ENCODE measurements around the gene RAB31. TPM values are rescaled to one million over a fixed set of nuclear protein-coding genes. Genes with fewer than 3 reads are reported as not detected.
A peak's percentile ranks its signal among the peaks of the same experiment; 100 is the strongest.

Gene RAB31
- total and polyA plus RNA-seq, 2 of the 13 experiments (the other 11 are each of a cell fraction or from before 2014, with no cell fraction given), result 1.1 to 1.7 TPM

DNA sequence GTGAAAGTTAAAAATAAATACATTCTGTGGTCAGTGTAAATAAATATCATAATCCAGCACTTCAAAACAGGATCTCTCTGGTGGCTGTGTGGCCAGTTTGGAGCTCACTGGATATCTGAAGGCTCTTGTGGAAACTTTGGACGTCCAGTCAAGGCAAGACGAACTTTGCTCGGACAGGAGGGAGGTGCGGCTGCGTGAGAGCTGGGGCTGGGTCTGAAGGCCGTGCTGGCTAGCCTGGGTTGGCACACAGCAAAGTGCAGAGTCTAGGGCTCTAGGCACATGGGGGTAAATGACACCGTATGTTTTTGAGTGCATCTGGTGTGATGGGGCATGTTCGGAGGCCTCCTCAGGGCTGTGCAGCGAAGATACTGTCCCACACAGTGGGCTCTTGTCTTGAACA, 98.8 kb downstream of the RAB31 start (continued):
- TF ChIP-seq, protein P1, sequence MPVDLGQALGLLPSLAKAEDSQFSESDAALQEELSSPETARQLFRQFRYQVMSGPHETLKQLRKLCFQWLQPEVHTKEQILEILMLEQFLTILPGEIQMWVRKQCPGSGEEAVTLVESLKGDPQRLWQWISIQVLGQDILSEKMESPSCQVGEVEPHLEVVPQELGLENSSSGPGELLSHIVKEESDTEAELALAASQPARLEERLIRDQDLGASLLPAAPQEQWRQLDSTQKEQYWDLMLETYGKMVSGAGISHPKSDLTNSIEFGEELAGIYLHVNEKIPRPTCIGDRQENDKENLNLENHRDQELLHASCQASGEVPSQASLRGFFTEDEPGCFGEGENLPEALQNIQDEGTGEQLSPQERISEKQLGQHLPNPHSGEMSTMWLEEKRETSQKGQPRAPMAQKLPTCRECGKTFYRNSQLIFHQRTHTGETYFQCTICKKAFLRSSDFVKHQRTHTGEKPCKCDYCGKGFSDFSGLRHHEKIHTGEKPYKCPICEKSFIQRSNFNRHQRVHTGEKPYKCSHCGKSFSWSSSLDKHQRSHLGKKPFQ (CRISPR knock-in tag; IDR thresholded peaks at IDR 0.05; ENCODE audit: insufficient replicate concordance), result no peak
- TF ChIP-seq ZNF557 (CRISPR knock-in tag; IDR thresholded peaks at IDR 0.05) (no peak), ZNF720 (CRISPR knock-in tag; IDR thresholded peaks at IDR 0.05) (no peak), ZNF446 (CRISPR knock-in tag; IDR thresholded peaks at IDR 0.05) (no peak), ZNF441 (CRISPR knock-in tag; IDR thresholded peaks at IDR 0.05; ENCODE audit: borderline replicate concordance) (no peak), ZNF331 (CRISPR knock-in tag; IDR thresholded peaks at IDR 0.05) (peak; percentile 37; the same call in 1 of the 2 replicates), AKAP8 (CRISPR knock-in tag; IDR thresholded peaks at IDR 0.05) (no peak), ZNF772 (CRISPR knock-in tag; IDR thresholded peaks at IDR 0.05) (no peak; the same call in 1 of the 2 replicates), HMG20A (CRISPR knock-in tag; IDR thresholded peaks at IDR 0.05; ENCODE audit: borderline replicate concordance) (peak; percentile 46; the same call in 1 of the 2 replicates), ZSCAN25 (CRISPR knock-in tag; IDR thresholded peaks at IDR 0.05) (0 out of 2 replicates have a peak, but pooled peaks have one; percentile 51), SETDB1 (CRISPR knock-in tag; IDR thresholded peaks at IDR 0.05; ENCODE audit: borderline replicate concordance) (no peak), EHMT2 (IDR thresholded peaks at IDR 0.05; ENCODE audit: borderline replicate concordance, low read depth, low read length) (peak; percentile 56; the same call in 1 of the 2 replicates), ZSCAN20 (CRISPR knock-in tag; IDR thresholded peaks at IDR 0.05; ENCODE audit: borderline replicate concordance) (no peak), SP1 (IDR thresholded peaks at IDR 0.05) (no peak), SP1 (CRISPR knock-in tag; IDR thresholded peaks at IDR 0.05) (no peak), ZNF891 (CRISPR knock-in tag; IDR thresholded peaks at IDR 0.05) (no peak)
- TF ChIP-seq, protein P2, sequence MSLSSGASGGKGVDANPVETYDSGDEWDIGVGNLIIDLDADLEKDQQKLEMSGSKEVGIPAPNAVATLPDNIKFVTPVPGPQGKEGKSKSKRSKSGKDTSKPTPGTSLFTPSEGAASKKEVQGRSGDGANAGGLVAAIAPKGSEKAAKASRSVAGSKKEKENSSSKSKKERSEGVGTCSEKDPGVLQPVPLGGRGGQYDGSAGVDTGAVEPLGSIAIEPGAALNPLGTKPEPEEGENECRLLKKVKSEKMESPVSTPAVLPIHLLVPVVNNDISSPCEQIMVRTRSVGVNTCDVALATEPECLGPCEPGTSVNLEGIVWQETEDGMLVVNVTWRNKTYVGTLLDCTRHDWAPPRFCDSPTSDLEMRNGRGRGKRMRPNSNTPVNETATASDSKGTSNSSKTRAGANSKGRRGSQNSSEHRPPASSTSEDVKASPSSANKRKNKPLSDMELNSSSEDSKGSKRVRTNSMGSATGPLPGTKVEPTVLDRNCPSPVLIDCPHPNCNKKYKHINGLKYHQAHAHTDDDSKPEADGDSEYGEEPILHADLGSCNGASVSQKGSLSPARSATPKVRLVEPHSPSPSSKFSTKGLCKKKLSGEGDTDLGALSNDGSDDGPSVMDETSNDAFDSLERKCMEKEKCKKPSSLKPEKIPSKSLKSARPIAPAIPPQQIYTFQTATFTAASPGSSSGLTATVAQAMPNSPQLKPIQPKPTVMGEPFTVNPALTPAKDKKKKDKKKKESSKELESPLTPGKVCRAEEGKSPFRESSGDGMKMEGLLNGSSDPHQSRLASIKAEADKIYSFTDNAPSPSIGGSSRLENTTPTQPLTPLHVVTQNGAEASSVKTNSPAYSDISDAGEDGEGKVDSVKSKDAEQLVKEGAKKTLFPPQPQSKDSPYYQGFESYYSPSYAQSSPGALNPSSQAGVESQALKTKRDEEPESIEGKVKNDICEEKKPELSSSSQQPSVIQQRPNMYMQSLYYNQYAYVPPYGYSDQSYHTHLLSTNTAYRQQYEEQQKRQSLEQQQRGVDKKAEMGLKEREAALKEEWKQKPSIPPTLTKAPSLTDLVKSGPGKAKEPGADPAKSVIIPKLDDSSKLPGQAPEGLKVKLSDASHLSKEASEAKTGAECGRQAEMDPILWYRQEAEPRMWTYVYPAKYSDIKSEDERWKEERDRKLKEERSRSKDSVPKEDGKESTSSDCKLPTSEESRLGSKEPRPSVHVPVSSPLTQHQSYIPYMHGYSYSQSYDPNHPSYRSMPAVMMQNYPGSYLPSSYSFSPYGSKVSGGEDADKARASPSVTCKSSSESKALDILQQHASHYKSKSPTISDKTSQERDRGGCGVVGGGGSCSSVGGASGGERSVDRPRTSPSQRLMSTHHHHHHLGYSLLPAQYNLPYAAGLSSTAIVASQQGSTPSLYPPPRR (CRISPR knock-in tag; IDR thresholded peaks at IDR 0.05; ENCODE audit: borderline replicate concordance), result peak; percentile 43; the same call in 1 of the 2 replicates
- TF ChIP-seq, protein P3, sequence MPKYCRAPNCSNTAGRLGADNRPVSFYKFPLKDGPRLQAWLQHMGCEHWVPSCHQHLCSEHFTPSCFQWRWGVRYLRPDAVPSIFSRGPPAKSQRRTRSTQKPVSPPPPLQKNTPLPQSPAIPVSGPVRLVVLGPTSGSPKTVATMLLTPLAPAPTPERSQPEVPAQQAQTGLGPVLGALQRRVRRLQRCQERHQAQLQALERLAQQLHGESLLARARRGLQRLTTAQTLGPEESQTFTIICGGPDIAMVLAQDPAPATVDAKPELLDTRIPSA (CRISPR knock-in tag; IDR thresholded peaks at IDR 0.05; ENCODE audit: borderline replicate concordance), result no peak
